GM18507 (cell line): ENCODE results near the gene ZFYVE9.

Experiments used
- DNase-seq: peaks from one replicate; pipeline ENCODE4 v3.0.0; 2011; ENCODE audit warnings: low read depth; ENCODE audit not compliant: insufficient read length; ENCODE audit errors: extremely low spot score
- FAIRE-seq: peaks from 2 replicates; lab custom pipeline; 2011; peaks lifted over from hg19 to GRCh38; lab: Jason Lieb, UNC

ZFYVE9 gene

DNA sequence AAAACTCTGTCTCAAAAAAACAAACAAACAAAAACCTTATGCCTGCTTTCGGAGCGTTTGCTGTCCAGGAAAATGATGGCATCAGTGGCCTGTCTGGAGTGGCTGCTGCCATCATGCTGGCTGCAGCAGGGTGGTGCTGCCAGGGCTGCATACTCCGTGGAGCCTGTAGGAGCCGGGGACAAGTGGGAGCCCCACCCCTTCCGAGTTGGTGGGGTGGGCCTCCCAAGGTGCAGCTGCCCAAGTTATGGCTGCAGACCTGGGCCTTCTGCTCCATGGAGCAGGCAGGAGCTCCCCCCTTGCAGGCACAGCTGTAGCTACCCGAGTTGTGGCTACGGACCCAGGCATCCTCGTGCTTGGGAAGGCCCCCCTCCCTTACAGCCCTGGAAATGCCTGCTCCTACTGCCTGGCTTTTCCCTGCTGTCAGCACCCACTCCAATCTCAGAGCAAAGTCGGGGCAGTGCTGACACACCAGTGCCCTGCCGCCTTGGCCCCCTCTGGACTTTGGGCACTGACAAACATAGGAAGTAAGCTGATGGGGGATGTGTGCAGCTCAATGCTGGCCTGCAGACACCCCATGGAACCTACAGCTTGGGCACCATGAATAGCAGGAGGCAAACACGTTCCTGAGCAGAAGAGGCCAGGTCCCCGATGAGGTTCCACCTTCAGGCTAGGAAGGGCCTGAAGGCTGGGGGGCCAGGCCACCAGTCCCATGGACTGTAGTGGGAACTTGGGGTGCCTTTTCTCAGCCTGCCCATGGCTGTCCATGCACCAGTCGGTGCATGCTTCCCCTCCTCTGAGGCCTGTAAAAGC is 163.7 kb downstream of the ZFYVE9 start:
- FAIRE-seq = no peak

DNA sequence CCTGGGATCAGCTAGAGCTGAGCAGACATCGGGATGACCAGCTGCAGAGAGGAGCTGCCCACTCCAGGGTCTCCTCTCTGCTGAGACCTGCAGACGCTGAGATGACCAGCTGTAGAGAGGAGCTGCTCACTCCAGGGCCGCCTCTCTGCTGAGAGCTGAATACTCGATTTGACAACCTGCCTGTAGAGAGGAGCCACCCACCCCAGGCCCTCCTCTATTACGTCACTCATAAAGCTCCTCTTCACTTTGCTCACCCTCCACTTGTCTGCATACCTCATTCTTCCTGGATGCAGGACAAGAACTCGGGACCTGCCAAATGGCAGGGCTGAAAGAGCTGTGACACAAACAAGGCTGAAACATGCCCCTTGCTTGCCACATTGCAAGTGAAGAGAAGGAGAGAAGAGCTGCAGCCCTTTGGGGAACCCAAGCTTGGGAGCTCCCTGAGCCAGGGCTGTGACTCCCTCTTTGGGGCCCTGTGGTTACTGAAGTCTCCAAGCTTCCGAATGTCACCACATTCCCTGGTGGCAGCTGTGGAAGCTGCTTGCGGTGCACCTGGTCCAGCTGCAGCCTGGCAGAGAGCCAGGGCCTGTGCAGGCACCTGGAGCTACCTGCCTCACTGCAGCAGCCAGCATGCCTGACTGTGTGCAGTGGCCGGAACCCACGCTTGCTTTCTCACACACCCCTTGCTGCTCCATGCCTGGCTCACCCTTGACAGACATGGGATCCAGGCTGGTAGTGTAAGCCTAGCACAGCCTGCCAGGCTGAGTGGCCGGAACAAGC is 164.5 kb downstream of the ZFYVE9 start:
- DNase-seq (no peak), FAIRE-seq (no peak)

More for the DNA sequence above, 163.7 kb downstream of the ZFYVE9 start:
- DNase-seq = no peak

DNA sequence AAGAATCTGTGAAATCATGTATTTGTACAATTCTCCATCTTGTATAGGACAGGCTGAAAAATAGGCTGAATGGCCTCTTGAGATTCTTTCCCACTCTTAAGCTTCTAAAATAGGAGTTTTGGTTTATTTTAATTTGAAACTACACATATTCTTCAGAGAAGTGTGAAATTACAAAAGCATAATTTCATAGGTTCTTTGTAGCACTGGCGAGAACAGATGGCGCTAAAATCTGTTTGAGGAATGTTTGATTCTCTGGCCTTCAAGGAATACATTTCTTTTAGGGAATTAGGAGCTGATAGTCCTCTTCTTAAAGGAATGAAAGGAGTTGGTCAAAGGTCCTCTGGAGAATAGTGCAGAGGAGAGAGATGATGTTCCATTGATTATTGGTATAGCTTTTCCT is 179.2 kb downstream of the ZFYVE9 start:
- FAIRE-seq (no peak), DNase-seq (no peak)

GRCh38 chr1:52323731-52324130 is 181.8 kb downstream of the ZFYVE9 start:
- FAIRE-seq = no peak

GRCh38 chr1:52325786-52326185 is 183.9 kb downstream of the ZFYVE9 start:
- DNase-seq (no peak), FAIRE-seq (no peak)

More at GRCh38 chr1:52323731-52324130, 181.8 kb downstream of the ZFYVE9 start:
- DNase-seq = no peak

DNA sequence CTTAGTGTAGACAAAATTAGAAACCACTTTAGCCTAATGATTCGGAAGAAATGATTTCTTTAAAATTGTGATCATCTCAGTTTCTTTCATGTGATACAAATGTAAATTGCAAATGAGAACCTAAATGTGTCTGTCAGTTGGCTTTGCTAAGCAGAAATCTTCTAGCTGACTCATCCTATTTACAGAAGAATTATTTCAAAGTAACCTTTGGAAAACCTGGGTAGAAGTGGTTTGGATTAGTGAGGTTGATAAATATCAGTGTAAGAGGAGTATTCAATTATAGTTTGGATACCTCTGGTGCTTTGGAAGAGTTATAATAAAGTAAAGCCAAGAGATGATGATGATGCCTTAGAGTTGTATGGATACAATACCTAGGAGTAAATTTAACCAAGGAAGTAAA is 186.7 kb downstream of the ZFYVE9 start:
- DNase-seq = no peak
- no peak for FAIRE-seq

DNA sequence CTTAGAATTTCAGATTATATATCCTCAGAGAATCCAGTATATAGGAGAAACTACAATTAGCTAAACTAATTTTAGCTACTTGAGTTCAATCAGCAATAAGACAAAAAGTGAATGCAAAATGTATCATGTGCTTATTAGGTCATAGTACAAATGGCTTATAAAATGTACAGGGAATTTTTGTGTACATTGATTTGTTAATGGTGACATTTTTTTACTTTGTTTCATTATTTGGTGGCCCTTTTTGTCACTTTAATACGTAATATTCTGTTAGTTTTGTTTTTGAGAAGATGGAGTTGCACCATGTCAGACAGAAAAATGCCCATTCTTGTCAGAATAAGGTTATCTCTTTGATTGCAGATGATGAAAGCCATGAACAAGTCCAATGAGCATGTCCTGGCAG is 190.5 kb downstream of the ZFYVE9 start:
- DNase-seq = no peak
- FAIRE-seq = no peak

GRCh38 chr1:52334906-52335528 is 193.1 kb downstream of the ZFYVE9 start:
- DNase-seq (no peak), FAIRE-seq (no peak)

- FAIRE-seq = no peak
- no peak for DNase-seq
These were observed 195.6 kb downstream of the ZFYVE9 start for GRCh38 chr1:52337439-52337838.

GRCh38 chr1:52341655-52342260 is 199.9 kb downstream of the ZFYVE9 start:
- FAIRE-seq (no peak), DNase-seq (no peak)

DNA sequence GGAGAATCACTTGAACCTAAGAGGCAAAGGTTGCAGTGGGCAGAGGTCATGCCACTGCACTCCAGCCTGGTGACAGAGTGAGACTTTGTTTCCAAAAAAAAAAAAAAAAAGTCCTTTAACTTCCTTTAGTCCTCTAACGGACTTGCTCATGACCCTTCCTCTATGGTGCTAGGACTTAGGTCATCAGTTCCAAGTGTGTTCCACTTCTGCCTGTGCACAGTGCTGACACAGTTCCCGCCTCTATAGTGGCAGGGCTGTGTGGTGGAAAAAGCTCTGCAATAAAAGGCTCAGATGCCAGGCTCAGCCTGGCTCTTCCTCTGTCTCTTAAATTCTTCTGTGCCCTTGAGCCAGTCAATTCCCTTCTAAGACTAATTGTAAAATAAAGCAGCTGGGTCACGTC is 202.1 kb downstream of the ZFYVE9 start:
- FAIRE-seq (no peak), DNase-seq (no peak)

DNA sequence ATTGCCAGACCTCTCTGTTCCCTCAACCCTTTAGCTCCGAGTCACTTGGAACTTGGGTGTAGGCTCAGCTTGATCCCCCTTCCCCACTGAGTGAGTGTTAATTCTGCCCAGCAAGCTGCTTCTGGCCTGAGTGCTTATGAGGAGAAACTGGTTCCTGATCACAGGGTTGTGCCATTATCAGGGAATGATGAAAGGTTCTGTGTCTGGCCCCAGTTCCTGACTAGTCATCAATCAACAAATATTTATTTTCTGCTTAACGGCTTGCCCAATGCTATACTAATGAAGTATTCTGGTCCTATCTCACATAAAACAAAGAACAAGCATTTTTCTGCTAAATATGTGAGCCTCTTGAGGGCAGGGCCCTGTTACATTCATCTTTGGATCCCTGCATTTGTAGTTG is 203.4 kb downstream of the ZFYVE9 start:
- DNase-seq = no peak
- no peak for FAIRE-seq

DNA sequence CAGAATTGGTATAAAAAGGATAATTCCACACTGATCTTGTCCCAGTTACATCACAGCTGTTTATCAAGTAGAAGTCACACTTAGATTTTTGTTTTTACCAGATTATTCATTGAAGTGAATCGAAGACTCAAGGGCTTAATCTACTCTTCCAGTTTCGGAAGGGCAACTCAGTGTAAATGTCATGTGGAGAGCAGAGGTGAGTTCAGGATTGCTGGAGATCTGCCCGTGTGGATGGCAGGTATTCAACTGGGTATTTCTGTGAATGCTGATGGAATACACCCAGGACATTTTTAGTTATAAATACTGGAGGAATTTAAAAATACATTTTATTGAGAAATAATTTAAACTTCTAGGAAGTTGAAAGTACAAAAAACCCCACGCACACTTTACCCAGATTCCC is 204.8 kb downstream of the ZFYVE9 start:
- FAIRE-seq (no peak), DNase-seq (no peak)

DNA sequence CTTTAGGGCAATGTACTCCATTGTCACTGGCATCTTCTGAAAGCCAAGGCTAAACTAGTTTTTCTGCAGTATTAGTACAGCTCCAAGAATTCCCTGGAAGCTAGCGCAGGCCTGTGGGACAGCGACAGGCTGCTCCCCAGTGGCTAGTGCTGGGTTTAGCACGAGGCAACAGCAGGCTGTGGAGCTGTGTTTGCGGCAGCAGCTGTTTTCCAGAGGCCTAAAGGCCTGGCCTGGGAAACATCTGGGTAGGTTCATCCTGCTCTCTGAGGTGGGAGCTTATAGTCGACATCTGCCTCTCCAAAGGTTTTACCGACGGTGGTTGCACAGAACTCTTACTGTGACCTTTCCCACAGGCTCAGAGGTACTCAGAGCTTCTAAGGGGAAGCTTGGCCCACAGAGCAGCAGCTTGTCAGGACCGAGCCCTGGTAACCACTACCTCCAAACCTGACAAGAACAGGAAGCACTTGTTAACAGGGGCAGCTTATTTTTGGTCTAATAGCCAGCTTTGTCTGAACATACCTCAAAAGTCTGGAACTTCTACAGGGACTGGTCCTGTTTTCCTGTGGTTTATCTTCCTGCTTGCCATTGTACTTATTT is 206.9 kb downstream of the ZFYVE9 start:
- no peak for DNase-seq
- FAIRE-seq = no peak

DNA sequence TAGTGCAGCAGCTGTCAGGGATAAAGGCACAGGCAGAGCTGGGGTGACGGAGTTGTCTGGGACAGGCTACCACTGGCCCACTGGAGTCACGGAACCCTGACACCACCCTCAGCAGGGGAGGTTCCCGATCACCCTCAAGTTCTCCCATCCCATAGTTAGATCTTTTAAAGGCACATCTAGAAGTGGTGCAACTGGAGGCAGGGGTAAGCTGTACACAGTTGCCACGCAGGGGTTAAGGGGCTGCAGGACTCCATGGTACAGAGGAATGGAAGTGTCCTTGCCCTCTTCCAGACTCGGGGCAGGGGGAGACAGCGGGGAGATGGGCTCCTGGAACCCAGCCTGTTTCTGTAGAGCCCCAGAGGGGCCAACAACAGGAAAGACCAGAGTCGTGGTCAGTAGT is 210.8 kb downstream of the ZFYVE9 start:
- no peak for DNase-seq

DNA sequence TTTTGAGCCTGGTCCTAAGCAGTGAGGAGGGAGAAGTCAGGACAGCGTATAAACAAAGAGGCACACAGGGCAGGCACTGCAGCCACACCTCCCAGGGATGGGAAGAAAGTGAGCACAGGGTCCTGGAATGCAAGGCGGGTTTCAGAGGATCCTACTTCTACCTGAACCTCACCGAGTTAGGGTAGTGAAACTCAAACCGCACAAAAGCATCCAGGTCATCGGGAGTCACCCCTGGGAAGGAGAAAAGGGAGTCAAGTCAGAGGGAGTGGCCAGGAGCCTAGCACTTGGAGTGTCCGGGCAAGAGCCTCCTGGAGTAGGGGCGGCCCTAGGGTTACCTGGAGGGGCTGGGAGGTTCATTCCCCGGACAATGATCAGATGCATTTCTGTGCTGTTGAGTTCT is 213.5 kb downstream of the ZFYVE9 start:
- DNase-seq (no peak), FAIRE-seq (no peak)

More for the DNA sequence above, 210.8 kb downstream of the ZFYVE9 start:
- no peak for FAIRE-seq

- FAIRE-seq (no peak), DNase-seq (no peak)
These were observed 214.1 kb downstream of the ZFYVE9 start for GRCh38 chr1:52355847-52356505.

DNA sequence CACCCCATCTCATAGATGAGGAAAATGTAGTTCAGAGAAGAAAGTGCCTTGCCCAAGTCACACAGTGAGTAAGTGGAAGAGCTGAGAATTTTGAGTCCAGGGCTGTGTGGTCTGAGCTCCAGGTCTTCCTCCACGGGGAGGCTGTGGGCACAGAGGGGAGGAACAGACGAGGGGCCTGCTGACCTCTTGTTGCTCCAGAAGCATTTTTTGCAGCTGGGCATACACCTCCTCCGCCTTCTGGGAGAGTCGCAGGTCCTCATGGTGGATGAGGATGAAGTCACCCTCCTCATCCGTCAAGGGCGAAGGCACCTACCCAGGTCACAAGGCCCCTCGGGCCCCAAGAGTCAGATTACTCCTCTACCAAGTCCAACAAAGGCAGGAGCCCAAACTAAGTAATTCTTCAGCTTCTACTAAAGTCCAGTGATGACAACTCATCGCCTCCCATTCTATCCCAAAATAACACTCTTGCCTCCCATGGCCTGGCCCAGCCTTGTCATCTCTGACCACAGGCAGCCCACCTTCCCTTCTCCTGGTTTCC is 215.0 kb downstream of the ZFYVE9 start:
- DNase-seq = no peak
- no peak for FAIRE-seq

GRCh38 chr1:52357397-52357796 is 215.5 kb downstream of the ZFYVE9 start:
- DNase-seq (no peak), FAIRE-seq (no peak)
